H7 (cell line): ENCODE results near the gene PCGF3. TPM values are rescaled to one million over a fixed set of nuclear protein-coding genes. Genes with fewer than 3 reads are reported as not detected.
A peak's percentile ranks its signal among the peaks of the same experiment; 100 is the strongest.

Experiments
- DNase-seq: peaks from one replicate; pipeline ENCODE4 v3.0.0; 2012
- H3K27me3 ChIP-seq: 2 replicates; pipeline ENCODE4 v1.6.0; 2011; ENCODE audit warnings: mild to moderate bottlenecking, low read length; ENCODE audit not compliant: control insufficient read depth, insufficient read depth
- H3K36me3 ChIP-seq: replicated peaks from 2 replicates; pipeline ENCODE4 v1.5.1; 2011; ENCODE audit warnings: low read length; ENCODE audit not compliant: control insufficient read depth, insufficient read depth
- H3K4me3 ChIP-seq: 2 replicates; pipeline ENCODE4 v1.5.1; 2011; ENCODE audit warnings: low read depth, mild to moderate bottlenecking, control low read depth, low read length, moderate library complexity; ENCODE audit not compliant: insufficient read depth
- total RNA-seq: library from RNA; depleted of rRNA; stranded (reverse); fragments of >200 nt; shearing (Covaris generic); gene quantifications from 2 replicates; pipeline ENCODE4 v1.2.3, GENCODE V29; 2014; rRNA removed

PCGF3 gene, protein sequence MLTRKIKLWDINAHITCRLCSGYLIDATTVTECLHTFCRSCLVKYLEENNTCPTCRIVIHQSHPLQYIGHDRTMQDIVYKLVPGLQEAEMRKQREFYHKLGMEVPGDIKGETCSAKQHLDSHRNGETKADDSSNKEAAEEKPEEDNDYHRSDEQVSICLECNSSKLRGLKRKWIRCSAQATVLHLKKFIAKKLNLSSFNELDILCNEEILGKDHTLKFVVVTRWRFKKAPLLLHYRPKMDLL
- total RNA-seq, result 53.6 and 57.9 TPM in 2 replicates

DNA sequence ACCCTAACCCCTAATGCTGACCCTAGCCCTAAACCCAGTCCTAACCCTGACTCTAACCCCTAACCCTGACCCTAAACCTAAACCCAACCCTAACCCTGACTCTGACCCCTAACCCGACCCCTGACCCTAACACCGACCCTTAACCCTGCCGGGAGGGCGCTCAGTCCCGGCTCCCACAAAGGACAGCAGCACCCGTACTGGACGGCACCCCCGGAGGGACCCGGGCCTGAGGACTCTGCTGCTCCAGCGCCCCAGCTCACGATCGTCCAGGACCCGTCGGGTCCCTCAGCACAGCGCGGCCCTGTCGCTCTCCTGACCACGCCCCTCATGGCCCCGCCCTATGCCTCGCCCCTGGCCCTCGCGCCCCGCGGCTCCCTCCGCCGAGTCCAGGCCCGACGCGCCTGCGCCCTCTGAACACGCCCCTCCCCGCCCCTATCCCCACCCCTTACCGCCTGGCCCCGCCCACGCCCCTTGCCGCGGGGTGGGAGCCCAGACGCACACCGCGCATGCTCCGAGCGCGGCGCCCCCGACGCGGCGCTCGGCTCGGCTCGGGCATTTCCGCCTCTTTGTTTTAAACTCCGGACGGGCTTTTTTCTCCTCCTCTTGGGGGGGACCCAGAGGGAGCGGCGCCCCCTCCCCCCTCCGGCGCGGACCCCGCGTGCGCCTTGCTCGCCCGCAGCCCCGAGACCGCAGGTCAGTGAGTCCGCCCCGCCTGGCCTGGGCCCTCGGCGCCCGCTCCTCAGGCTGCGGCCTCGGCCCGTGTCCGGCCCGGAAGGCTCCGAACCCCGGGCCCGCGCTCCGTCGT lies at the start of gene PCGF3:
Gene PCGF3, plus strand, starts transcription at position 555 of the 805 bp plus-strand sequence. CDS start 27,849 bp downstream, outside the sequence.
- H3K4me3 ChIP-seq, result peak within 1 kb of the TSS; percentile 83
- DNase-seq, result peak; percentile 100
- no peaks in the 10 kb centered on the region; the same call in 1 of the 2 replicates for H3K36me3 ChIP-seq
- H3K27me3 ChIP-seq, result no peaks in the 10 kb centered on the region

DNA sequence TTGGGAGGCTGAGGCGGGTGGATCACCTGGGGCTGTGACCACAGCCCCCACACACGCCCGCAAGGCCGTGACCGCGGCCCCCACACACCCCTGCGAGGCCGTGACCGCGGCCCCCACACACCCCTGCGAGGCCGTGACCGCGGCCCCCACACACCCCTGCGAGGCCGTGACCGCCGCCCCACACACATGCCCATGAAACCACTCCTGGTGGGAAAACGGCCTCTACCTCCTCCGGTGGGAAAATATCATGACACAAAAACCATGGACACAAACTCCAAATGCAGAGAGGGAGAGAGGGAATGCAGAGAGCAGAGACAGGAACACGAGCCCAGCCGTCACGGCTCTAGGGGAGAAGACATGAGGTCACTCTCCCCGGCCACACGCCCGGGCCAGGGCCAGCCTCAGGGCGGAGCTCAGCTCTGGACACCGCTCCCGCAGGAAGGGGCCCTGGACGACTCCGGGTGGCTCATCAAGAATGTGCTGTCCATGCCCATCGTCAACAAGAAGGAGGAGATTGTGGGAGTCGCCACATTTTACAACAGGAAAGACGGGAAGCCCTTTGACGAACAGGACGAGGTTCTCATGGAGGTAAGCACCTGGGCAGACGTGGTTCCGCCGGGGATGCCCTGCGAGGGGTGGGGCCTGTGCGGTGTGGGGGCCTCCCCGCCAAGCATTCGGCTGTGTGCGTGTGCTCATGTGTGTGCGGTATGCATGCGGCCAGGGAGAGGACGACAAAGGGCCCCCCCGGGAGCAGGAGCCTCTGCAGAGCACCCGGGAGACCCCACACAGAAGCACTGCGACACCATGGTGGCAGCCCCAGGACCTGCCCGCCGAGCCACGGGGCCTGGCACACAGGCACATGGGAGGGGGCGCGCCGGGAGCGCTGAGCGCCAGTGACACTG lies 48.9 kb upstream of the PCGF3 start:
- Histone ChIP-seq H3K27me3 (no peaks in the 10 kb centered on the region), H3K36me3 (no peaks in the 10 kb centered on the region), H3K4me3 (no peak overlapping the region)
- DNase-seq, result peak; percentile 55

DNA sequence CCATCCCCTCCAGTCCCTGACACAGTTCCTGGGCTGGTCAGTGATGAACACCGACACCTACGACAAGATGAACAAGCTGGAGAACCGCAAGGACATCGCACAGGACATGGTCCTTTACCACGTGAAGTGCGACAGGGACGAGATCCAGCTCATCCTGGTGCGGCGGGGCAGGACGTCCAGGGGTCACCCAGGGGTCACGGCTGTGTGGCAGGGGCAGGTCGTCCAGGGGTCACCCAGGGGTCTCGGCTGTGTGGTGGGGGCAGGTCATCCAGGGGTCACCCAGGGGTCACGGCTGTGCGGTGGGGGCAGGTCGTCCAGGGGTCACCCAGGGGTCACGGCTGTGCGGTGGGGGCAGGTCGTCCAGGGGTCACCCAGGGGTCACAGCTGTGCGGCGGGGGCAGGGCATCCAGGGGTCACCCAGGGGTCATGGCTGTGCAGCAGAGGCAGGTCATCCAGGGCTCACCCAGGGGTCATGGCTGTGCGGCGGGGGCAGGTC lies 48.2 kb upstream of the PCGF3 start:
- H3K4me3 ChIP-seq, result no peak overlapping the region
- no peak for DNase-seq

DNA sequence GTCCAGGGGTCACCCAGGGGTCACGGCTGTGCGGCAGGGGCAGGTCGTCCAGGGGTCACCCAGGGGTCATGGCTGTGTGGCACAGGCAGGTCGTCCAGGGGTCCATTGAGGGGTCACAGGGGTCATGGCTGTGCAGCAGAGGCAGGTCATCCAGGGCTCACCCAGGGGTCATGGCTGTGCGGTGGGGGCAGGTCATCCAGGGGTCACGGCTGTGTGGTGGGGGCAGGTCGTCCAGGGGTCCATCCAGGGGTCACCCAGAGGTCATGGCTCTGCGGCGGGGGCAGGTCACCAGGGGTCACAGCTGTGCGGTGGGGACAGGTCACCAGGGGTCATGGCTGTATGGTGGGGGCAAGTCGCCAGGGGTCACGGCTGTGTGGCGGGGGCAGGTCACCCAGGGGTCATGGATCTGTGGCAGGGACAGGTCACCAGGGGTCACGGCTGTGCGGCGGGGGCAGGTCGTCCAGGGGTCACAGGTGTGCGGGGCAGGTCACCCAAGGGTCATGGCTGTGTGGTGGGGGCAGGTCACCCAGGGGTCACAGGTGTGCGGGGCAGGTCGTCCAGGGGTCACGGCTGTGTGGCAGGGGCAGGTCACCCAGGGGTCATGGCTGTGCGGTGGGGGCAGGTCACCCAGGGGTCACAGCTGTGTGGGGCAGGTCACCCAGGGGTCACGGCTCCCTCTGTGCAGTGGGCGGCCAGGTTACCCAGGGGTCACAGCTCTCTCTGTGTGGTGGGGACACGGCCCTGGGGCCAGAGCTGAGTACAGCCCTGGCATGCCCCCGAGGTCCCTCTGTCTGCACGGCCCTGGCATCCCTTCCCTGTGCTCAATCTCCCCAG lies 47.6 kb upstream of the PCGF3 start:
- Histone ChIP-seq H3K27me3 (no peaks in the 10 kb centered on the region), H3K36me3 (no peaks in the 10 kb centered on the region), H3K4me3 (no peak overlapping the region)
- no peak for DNase-seq

More for the DNA sequence above, 48.2 kb upstream of the PCGF3 start:
- Histone ChIP-seq H3K36me3 (no peaks in the 10 kb centered on the region), H3K27me3 (no peaks in the 10 kb centered on the region)

DNA sequence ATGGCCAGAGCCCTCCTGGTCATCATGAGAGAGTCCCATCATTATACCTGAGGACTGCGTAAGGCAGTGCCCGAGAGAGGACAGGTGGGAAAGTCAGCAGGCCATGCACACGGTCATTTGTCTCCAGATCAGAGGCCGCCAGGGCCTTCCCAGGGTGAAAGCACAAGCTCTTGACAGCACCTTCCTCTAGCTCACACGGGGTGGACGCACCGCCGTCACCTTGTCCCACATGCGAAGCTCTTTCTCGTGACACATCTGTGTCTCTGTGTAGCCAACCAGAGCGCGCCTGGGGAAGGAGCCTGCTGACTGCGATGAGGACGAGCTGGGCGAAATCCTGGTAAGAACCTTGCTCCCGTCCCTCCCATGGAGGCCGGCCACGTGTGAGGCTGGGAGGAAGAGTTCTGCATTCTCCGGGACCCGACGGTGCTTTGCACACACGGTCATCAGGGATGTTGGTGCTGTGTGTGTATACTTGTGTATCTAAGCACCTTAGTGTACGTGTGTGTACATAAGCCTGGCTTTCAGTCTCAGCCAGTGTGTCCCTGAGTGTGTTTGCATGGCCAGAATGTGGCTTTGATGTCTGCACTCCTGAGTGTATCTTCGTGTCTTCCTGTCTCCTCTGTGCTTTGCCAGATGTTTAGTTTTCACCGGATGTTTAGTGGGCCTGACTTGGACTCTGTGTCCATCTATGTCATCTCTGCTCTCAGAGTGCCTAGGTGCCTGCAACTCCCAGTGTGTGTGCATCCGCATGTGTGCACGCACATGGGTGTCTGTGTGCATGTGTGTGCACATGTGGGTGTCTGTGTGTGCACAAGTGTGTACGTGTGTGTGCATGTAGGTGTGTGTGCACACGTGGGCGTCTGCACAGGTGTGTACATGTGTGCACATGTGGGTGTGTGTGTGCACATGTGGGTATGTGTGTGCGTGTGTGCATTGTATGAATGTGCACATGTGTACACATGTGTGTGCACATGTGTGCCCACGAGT lies 46.7 kb upstream of the PCGF3 start:
- H3K27me3 ChIP-seq, result no peaks in the 10 kb centered on the region
- H3K36me3 ChIP-seq, result no peaks in the 10 kb centered on the region
- DNase-seq, result no peak
- no peak overlapping the region for H3K4me3 ChIP-seq

DNA sequence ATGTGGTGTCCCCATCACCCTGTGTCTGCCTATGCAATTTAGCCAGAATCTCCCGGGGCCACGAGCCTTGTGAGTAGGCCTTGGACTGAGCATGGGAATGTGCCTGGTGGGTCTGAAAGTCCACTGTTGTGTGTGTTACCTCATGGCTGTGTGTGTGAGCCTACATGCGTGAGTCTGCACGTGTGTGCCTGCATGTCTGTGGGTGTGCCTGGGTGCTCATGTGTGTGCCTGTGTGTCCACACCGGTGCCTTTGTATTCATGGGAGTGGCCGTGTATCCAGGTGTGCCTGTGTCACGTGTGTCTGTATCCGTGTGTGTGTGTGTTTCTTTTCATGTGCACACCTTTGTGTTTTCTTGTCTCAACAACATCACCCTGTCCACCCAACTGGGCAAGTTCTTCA lies 45.8 kb upstream of the PCGF3 start:
- H3K4me3 ChIP-seq, result no peak overlapping the region

DNA sequence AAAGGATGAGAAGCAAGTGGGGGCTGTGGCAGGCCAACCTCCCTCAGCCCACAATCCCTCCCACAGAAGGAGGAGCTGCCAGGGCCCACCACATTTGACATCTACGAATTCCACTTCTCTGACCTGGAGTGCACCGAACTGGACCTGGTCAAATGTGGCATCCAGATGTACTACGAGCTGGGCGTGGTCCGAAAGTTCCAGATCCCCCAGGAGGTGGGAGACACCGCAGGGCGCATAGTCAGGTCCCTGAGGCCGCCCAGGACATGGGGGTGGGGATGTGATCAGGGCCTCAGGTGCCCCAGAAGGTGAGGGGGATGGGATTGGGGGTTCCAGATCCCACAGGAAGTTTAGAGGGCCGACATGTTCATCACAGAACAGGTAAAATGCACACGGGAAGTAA lies 45.2 kb upstream of the PCGF3 start:
- Histone ChIP-seq H3K4me3 (no peak overlapping the region), H3K36me3 (no peaks in the 10 kb centered on the region), H3K27me3 (no peaks in the 10 kb centered on the region)
- no peak for DNase-seq

More for the DNA sequence above, 45.8 kb upstream of the PCGF3 start:
- Histone ChIP-seq H3K27me3 (no peaks in the 10 kb centered on the region), H3K36me3 (no peaks in the 10 kb centered on the region)
- DNase-seq, result no peak

DNA sequence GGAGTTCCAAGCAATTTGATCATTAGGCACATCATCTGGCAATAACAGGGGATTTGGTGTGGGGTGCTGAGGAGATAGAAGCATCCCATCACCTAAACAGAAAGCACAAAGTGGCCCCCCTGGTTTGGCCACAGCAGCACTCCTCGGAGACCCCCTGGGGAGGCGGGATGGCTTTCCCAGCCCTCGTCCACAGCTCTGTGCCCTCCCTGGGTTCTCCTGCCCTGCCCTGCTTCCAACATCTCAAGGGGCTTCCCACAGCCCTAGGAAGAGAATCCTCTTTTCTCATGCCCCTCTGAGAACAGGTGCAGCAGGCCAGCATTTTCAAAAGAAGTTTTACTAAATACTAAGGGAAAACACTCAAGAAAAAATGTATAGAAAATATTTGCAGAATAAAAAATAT lies 44.4 kb upstream of the PCGF3 start:
- no peaks in the 10 kb centered on the region for H3K27me3 ChIP-seq
- DNase-seq, result no peak
- no peak overlapping the region for H3K4me3 ChIP-seq
- H3K36me3 ChIP-seq, result no peaks in the 10 kb centered on the region

DNA sequence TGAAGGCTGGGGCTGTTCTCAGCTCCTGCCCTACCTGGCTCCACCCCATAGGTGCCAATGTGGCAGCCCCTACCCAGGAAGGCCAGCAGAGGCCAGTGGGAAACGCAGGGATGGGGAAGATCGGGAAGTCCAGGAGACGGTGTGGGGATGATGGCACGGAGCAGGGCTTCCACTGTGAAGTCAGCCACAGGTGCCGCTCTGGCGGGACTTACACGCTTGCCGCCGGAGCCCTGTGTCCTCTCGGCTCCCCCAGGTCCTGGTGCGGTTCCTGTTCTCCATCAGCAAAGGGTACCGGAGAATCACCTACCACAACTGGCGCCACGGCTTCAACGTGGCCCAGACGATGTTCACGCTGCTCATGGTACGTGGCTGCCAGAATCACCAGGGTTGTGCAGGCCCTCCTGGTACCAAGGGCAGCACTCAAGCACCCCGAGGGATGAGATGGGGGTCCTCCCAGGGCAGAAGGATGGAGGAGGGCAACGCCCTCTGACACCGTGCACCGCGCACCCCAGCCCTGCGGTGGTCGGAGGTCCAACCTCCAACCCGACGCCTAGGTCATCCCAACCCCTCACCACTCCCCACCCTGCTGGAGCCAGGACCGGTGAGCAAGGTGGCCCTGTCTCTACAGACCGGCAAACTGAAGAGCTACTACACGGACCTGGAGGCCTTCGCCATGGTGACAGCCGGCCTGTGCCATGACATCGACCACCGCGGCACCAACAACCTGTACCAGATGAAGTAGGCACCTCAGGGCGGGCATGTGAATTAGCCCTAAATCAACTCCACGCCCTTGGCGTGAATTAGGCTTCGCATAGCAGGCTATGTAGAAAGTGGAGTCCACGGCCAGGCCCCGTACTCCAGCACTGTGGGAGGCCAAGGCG lies 43.5 kb upstream of the PCGF3 start:
- H3K36me3 ChIP-seq, result no peaks in the 10 kb centered on the region
- no peak overlapping the region for H3K4me3 ChIP-seq
- DNase-seq, result peak; percentile 63
- H3K27me3 ChIP-seq, result no peaks in the 10 kb centered on the region

DNA sequence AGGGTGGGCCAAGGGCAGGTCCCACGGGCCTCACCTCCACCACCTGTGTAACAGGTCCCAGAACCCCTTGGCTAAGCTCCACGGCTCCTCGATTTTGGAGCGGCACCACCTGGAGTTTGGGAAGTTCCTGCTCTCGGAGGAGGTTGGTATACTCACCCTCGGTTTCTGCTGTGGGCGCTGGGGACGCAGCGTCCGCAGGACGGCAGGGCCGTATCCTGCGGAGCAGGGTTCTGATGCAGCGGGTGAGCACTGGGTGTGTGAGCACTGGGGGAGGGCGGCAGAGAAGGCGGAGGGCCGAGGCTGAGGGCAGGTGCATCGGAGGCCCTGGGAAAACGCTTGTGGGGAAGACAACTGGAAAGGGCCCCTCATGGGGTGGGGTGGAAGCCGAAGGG lies 42.6 kb upstream of the PCGF3 start:
- no peak for DNase-seq
- H3K27me3 ChIP-seq, result no peaks in the 10 kb centered on the region
- H3K36me3 ChIP-seq, result no peaks in the 10 kb centered on the region
- peak overlapping the region; percentile 55 for H3K4me3 ChIP-seq

DNA sequence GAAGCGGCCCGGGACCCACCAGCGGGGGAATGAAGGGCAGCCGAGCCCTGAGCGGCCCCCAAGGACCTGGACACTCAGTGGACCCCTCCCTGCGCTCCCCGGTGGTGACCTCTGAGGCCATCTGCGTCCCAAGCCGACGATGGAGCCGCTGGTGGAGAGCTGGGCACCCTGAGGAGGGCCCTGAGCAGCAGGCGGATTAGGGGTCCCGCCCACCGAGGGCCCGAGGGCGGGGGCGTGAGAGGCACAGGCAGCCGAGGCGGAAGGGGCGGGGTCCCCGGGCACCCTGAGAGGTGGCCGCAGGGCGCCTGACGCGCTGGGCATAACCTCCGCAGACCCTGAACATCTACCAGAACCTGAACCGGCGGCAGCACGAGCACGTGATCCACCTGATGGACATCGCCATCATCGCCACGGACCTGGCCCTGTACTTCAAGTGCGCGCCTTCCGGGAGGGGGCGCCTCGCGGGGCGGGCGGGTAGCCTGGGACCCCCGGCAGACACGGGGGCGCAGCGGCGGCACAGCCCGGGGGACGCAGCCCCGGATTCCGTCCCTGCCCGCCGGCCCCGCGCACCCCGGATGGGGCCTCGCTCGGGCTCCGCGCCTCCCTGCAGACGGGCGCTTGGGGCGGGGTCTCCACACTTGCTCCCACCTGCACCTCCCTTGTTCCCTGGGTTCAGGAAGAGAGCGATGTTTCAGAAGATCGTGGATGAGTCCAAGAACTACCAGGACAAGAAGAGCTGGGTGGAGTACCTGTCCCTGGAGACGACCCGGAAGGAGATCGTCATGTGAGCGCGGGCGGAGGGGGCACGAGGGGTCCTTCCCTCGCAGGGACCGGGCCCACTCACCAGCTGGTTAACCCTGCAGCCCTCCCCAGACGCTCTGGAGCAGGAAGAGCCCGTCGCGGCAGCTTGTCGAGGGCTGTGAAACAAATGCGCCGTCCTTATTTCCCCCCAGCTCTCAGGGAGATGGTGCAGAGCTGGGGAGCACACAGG lies 41.9 kb upstream of the PCGF3 start:
- Histone ChIP-seq H3K27me3 (no peaks in the 10 kb centered on the region), H3K4me3 (peak overlapping the region; percentile 55), H3K36me3 (no peaks in the 10 kb centered on the region)
- peak; percentile 96 for DNase-seq
